Stimulated activated naive CD8-positive, alpha-beta T cell treated with anti-CD3 and anti-CD28 coated beads, Interleukin-15, Interleukin-2, amounts not matched to agents 100 U/mL and 50 U/mL, for 24 hours (primary cell): ENCODE measurements around the gene ARPC2.
"Not testable (repeated sequence)": the region's sequence is repeated elsewhere in the genome, so short reads cannot be mapped to it uniquely, and the experiment has no call there.

ENCODE experiments used
- ATAC-seq: fragments of 150-1000 bp; cut with Tn5 transposase; one replicate; pipeline ENCODE4 v1.10.0; 2021
- DNase-seq: peaks from one replicate; pipeline ENCODE4 v3.0.0; 2021

ARPC2 gene

DNA sequence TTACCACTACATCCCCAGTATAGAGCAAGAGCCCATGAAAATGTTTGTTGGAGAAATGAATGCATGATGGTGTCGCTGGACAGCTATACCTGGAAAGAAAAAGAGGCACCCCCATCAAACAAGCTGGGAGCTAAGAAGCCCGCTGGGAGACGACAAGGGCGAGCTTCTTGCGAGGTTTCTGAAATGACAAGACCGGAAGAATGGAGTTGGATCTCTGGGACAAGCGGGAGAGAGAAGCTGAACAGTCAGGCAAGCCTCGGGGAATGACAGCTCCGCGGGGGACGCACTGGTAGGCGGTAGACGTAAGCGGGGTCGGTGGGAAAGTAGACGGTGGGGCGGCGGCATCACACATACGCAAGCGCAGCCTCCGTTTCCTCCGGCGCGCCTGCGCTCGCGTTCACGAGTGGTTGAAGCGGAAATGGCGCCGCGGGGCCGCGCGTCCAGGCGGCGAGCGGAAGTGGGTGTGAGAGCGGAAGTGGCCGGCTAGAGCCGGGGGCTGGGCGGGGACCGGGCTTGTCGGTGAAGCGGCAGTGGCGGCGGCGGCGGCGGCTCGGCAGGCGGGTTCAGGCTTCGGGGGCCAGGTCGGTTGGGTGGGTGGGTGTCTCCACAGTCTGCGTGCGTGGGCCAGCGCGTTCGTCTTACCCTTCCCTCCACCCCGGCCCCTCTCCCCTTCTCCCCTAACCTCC lies at the start of gene ARPC2:
Gene ARPC2, plus strand, starts transcription at position 516 of the 686 bp plus-strand sequence. CDS start 282 bp downstream, outside the sequence.
- ATAC-seq (peak; percentile 76), DNase-seq (peak; percentile 97)

DNA sequence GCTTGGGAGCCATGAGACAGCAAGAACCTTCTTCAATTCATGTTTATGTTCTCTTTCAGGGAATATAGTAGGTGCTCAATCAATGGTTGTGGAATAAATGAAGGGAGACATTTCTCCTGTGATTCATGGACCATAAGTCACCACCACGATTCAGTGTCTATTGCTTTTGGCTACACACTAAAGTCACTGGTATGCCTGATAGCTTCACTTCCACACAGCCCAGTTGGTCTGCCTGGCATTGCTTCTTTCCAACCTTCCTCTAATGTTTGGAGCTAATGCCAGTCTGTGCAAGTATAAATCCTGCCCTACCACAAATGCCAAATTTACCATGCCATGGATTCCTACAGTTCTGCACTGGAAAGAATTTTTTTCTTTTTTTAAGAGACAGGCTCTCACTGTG lies 49.0 kb upstream of the ARPC2 start:
- no peak for ATAC-seq

DNA sequence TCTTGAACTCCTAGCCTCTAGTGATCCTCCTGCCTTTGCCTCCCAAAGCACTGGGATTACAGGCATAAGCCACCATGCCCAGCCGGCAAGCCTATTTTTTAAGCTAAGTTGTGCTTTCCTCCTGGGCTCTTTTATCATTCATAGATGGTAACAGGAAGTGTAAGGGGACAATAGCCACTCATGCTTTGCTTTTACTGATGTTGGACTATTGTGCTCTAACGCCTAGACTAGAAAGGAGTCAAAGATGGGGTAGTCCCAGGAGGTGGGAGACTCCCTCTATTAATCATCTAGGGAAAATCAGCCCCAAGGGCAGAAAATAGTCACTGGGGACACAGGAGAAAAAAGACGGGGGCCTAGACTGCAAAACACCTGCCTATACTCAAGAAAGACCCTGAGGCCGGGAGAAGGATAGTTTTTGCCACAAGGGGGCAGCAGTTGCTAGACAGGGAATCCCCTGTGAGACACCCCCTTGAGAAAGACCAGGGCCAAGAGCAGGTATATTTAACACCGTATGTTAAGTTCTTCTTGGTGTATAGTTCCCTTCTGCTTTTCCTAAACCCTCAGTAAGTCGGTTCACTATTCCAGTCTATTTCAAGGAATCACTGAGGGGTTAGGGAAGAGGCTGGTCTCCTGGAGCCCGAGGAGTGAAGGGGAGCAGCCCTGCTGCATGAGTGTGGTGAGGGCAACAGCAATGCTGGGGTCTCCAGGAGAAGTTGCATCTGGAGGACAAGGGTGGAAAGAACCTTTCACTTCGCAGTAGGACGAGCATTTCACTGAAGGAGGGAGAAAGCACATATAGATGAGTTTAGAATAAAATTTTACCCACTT lies 48.1 kb upstream of the ARPC2 start:
- ATAC-seq (peak; percentile 71), DNase-seq (peak; percentile 82)

More for the DNA sequence above, 49.0 kb upstream of the ARPC2 start:
- no peak for DNase-seq

DNA sequence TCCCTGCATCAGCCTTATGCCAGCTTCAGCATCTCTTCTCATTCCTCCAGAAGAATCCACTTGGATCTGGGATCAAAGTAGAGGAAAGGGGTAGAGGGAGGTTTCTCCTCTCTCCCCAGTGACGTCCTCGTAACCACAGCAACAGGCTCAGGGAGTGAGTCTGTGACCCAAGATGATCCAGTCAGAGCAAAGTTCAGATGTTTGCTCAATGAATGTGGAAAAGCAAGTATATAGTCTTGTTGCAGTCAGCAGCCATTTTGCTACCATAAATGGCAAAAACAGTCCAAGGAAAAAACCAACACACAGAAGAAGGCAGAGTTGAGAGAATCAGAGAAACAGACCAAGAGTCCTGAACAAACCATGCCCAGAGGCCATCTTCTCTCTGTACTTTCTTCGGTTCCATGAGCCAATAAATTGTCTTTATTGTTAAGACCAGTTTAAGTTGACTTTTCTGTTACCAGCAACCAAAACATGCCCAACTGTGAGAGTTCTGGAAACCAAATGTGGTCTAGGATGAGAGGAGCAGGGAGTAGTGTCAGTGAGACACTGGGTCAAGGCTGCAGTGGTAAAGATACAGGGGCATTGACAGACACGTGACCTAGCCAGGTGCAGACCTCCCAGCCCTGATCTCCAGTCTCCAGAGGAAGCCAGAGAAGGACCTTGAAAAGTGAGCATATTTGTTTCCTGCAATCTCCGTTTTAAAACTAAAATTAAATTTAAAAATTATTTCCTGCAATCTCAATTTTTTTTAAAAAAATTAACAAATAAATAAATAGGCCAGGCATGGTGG lies 47.0 kb upstream of the ARPC2 start:
- DNase-seq (no peak), ATAC-seq (no peak)

DNA sequence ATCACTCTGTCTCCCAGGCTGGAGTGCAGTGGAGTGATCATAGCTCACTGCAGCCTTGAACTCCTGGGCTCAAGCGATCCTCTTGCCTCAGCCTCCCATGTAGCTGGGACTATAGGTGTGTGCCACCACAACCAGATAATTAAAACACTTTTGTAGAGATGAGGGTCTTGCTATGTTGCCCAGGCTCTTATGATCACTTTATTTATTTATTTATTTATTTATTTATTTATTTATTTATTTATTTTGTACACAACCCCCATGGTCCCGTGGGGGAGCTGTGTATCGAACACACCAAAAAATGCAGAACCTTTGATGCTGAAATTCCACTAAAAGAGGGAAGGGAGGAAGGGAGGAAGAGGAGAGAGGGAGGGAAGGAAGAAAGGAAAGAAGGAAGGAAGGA lies 45.2 kb upstream of the ARPC2 start:
- DNase-seq, ATAC-seq: not testable (repeated sequence)

DNA sequence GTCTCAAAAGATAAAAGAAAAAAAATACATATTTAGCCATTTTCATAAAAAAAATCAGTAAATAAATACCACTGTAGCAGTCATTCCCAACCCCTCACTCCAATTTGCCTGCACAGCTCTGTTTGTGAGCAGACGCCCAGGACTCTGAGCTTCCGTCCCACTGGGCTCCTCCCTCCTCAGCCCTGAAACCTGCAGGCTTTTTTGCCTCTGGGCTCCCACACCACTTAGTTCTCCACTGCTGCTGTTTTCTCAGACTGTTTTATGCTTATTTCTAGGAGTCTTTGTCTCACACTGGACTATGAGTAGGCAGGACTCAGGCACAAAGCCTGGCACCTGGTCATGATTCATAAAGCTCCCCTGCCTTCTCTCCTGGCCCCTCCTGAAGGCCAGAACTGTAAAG lies 44.1 kb upstream of the ARPC2 start:
- ATAC-seq, result no peak
- no peak for DNase-seq

DNA sequence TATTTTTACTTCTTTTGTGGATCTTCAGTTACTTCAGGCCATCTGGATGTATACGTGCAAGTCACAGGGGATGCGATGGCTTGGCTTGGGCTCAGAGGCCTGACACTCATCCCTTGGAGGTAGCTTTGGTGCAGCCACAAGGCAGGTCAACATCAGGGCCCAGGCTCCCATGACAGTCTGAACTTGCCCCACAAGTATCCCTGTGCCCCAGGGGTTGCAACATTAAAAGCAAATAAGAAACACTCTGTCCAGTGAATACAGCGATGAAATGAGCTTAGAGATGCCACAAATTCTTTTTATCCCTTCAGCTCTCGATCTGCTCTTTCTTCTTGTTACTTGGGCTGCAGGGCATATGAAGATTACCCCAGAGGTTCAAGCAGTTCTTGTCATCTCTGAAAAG lies 37.2 kb upstream of the ARPC2 start:
- ATAC-seq, result no peak
- DNase-seq, result no peak

DNA sequence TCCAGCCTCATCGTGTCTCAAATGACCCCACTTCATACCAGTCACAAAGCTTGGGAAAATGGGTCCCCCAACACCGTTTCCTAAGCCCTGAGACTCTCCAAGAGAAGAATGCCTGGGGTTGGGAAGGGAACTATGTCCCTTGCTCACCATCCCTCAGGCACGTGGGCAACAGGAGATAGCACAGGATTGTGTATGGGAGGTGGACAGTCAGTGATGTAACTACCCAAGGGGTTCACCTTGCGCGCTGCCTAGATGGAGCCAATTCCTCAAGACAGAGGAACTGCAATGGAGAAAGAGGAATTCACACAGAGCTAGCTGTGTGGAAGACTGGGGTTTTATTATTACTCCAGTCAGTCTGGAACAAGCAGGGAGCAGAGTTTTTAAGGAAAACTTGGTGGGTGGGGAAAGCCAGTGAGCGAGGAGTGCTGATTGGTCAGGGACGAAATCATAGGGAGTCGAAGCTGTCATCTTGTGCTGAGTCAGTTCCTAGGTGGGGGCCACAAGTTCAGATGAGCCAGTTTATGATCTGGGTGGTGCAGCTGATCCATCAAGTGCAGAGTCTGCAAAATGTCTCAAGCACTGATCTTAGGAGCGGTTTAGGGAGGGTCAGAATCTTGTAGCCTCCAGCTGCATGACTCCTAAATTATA lies 36.4 kb upstream of the ARPC2 start:
- DNase-seq, result no peak
- no peak for ATAC-seq

DNA sequence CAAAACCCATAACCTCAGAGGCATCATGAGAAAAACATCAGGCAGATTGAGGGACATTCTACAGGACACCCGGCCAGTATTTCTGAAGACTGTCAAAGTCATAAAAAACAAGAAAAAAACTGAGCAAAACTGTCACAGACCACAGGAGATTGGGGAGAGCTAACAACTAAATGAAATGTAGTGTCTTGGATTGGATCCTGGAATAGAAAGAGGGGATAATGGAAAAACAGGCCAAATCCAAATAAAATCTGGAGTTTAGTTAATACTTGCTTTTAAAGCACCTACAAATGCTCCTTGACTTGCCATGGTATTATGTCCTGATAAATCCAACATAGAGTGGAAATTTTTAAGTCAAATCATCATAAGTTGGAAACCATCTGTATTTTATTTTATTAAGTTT lies 32.7 kb upstream of the ARPC2 start:
- ATAC-seq, result no peak
- DNase-seq, result no peak

DNA sequence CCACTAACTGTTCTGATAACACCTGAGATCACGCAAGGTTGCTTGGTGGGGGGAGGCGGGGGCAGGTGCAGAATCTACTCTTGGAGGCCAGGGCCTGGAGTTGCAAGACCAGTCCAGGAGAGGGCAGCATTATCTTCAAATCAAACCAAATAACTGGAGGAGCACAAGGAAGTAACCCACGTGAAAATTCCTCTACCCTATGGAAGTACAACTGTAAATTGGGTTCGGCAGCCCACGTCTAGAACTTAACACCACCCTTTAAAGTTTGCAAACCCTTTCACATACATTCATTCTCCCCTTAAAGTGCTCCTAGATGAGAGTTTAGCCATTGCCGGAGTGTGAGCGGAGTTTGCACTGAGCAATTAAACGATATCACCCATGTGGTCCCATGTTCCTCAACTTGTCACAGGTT lies 30.6 kb upstream of the ARPC2 start:
- ATAC-seq (peak; percentile 92), DNase-seq (peak; percentile 71)

DNA sequence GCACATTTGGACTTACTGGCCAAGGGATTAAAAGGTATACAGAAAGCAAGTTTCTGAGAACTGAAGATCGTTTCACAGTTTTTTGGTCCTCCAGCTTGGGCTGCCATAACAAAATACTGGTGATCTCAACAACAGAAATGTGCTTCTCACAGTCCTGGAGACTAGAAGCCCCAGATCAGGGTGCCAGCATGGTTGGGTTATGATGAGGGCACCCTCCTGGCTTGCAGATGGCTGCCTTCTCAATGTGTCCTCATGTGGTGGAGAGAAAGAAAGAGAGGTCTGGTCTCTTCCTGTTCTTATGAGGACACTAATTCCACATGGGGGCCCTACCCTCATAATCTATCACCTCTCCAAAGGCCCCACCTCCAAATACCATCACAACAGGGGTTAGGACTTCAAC lies 30.1 kb upstream of the ARPC2 start:
- DNase-seq, result no peak
- ATAC-seq, result no peak

DNA sequence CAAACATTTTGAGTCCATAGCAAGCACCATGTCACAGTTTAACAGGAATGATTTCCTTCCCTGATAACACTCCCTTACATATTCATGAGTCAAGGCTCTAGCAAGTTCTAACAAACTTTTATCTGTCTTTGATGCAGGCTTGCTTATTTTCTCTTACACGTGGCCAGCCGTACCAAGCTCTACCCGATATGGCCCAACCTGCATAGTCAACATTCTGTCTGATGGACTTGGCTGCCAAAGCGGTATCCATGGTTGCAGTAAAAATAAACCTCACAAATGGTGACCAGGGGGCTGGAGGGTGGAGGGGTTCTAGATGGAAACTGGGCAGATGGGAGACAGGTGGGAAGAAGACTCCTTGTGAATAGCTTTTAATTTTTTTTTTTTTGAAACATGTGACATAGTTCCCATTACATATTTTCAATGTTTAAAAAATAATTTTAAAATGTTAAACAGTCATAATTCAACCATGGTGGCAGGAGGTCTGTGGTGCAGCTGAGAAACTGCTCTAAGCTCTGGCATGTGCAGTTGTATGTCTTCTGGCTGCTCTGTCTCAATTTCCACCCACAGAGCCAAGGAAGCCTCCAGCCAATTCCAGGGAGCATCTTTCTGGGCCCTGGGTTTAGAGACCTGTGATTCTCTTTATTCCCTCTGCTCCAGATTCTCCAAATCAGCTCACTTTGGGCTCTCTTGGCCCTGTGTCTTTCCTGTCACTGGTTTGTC lies 29.5 kb upstream of the ARPC2 start:
- no peak for ATAC-seq
- DNase-seq, result no peak

DNA sequence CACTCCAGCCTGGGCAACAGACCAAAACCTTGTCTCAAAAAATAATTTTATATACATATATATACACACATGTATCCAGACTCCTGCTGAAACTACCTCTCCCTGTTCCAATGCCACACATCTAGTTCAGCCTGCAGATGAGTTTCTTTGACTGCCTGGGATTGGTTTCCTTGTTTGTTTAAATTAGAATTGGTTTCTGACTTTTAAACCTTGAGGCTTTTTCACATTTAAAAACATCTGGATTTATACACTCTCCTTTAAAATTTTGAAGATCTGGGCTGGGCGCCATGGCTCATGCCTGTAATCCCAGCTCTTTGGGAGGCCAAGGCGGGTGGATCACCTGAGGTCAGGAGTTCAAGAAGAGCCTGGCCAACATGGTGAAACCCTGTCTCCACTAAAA lies 28.5 kb upstream of the ARPC2 start:
- no peak for ATAC-seq
- no peak for DNase-seq

DNA sequence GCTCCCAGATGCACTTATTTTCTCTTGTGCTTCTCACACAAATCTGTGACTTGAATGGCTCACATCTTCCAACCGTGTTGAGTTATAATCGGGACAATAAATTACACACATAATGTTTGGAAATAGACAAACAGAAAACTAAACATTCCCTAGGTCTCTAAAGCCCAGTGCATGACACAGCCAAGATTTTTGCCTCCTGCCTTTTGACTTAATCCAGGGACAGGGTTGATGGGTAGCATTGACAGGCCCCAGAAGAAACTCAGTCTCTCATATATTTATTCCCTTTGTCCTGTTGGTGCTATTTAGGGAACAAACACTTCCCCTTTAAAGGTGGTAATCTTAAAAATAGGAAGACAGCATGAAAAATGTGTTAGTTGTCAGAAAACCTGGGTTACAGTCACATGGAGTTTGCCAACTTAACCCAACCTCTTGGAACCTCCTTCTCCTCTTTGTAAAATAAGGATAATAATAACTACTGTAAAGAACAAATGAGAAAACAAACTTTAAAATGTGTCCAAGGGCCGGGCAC lies 24.0 kb upstream of the ARPC2 start:
- ATAC-seq, result no peak
- DNase-seq, result no peak

DNA sequence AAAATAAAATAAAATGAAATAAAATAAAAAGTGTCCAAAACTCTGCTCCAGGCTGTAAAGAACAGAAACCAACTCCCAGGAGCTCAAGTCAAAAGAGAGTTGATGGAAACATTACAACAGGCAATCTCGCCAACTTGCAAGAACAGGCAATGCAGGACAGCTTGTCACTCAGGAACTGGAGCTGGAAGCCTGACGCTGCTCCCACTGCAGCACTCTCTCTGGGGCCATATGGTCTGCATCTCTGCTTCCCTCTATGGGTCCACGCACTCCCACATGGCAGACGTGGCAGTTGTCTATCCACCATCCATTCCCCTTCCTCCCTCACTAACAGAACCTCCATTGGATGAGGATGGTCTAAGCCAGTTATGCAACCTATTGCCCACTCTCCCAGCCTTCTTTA lies 23.3 kb upstream of the ARPC2 start:
- no peak for DNase-seq
- ATAC-seq, result no peak

DNA sequence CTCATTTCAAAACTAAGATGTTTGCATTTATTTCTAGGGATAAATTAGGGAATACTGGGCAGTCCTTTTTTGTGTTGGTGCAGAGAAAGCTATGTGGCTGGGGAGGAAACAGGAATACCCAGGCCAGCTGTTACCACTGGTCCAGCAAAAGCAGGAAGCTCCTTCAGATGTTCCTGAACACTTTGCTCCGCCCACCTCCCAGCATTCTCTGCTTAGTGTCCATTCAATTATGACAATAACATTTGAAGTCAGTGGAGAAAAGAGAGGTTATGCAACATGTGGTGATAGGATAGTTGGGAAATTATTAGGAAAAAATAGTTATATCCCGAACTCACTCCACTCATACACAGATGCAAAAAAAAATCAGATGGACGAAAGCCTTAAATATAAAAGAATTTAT lies 22.1 kb upstream of the ARPC2 start:
- DNase-seq (no peak), ATAC-seq (no peak)

DNA sequence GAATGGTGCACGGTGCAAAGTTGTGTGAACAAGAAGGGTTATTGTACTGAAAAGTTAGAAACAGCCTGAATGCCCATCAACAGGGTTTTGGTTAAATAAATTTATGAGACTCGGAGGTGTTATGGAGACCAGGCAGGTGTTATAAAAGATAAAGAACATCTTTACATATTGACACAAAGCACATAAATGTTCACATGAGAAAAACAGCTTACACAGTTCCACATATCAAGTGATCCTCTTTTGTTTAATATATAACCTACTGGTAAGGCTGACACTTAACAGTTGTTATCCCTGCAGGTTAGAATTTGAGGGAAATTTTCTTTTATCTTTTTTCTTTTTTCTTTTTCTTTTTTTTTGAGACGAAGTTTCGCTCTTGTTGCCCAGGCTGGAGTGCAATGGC lies 20.0 kb upstream of the ARPC2 start:
- DNase-seq, result no peak
- ATAC-seq, result no peak

DNA sequence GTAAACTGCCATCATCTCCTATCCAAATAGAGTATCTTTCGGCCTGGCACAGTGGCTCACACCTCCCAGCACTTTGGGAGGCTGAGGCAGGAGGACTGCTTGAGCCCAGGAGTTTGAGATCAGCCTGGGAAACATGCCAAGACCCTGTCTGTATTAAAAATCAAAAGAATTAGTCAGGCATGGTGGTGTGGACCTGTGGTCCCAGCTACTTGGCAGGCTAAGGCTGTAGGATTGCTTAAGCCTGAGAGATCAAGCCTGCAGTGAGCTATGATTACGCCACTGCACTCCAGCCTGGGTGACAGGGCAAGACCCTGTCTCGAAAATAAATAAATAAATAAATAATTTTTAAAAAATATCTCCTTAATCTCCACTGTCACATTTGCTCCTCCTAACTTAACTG lies 14.7 kb upstream of the ARPC2 start:
- no peak for DNase-seq
- ATAC-seq, result no peak

DNA sequence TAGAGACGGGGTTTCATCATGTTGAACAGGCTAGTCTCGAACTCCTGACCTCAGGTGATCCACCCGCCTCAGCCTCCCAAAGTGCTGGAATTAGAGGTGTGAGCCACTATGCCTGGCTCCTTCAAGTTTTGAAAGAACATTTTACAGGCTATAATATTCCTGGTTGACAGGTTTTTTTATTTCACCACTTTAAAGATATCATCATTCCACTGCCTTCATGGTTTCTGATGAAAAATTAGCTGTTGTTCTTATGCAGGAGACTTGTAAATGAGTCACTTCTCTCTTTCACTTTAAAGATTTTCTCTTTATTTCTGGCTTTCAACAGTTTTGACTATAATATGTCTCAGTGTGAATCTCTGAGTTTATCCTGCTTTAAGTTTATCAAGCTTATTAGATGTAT lies 7.9 kb upstream of the ARPC2 start:
- ATAC-seq (no peak), DNase-seq (no peak)

DNA sequence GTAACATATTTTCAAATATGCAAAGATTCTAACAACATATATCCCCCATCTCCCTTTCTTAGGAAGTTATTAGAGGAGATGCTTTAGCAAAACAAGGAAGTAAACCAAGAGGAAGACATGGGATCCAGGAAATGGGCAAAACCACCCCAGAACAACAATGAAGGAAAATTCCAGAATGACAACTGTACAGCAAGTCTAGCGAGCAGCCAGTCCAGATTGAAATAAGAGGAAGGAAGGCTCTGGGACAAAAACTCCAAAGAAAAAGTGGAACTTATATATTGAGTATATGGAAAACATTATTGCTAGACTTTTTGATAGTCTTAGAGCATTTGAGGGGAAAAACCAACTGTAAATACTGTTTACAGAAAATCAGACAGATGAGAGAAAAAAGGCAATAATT lies 2.9 kb upstream of the ARPC2 start:
- DNase-seq (no peak), ATAC-seq (no peak)

DNA sequence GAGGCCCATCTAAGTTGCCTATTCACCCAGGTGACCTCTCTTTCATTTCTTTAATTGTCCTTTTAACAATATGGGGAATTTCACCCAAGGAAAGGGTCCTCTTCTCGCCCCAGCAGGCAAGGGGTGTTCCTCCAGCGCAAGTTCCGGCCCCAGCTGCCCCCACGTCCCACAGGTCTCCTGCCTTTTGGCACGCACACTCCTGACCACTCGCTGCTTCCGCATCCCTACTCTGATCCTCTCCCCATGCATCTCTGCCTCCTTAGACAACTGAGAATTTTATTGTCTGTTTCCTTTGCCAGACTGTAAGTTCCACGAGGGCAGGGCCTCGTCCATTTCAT lies 684 bp upstream of the ARPC2 start:
- no peak for ATAC-seq
- no peak for DNase-seq
